Renal pelvis (tissue), 4 donors: Measurements from ENCODE around the gene CCDC85C. TPM values are rescaled to one million over a fixed set of nuclear protein-coding genes. Genes with fewer than 3 reads are reported as not detected.

ENCODE experiments used
- DNase-seq: peaks from one replicate; pipeline ENCODE4 v3.0.0-alpha.2; 2013
- polyA plus RNA-seq, 3 donors: library from polyadenylated mRNA; unstranded; fragments of 120-200 nt; gene quantifications; one replicate each; pipeline ENCODE4 v1.2.1, GENCODE V29; 2013; ENCODE audit not compliant: insufficient read length in 3 of 3

The CCDC85C gene
- polyA plus RNA-seq, 3 donors: 28.9 to 36.7 (median 34.5) TPM

GRCh38 chr14:99543985-99544384, 60.0 kb downstream of the CCDC85C start:
- no peak for DNase-seq

- DNase-seq: no peak
Observed at GRCh38 chr14:99543370-99543769, 60.6 kb downstream of the CCDC85C start.

GRCh38 chr14:99542566-99542965, 61.4 kb downstream of the CCDC85C start:
- no peak for DNase-seq

GRCh38 chr14:99541677-99542470, 62.1 kb downstream of the CCDC85C start:
- DNase-seq: no peak

GRCh38 chr14:99541211-99541610, 62.8 kb downstream of the CCDC85C start:
- no peak for DNase-seq

GRCh38 chr14:99540196-99541032, 63.6 kb downstream of the CCDC85C start:
- DNase-seq: no peak

- DNase-seq: no peak
Observed at GRCh38 chr14:99539491-99539890, 64.5 kb downstream of the CCDC85C start.

GRCh38 chr14:99538733-99539132, 65.3 kb downstream of the CCDC85C start:
- DNase-seq: no peak

GRCh38 chr14:99538275-99538674, 65.7 kb downstream of the CCDC85C start:
- DNase-seq: no peak

GRCh38 chr14:99537399-99537798, 66.6 kb downstream of the CCDC85C start:
- no peak for DNase-seq

GRCh38 chr14:99535908-99536778, 67.9 kb downstream of the CCDC85C start:
- no peak for DNase-seq

GRCh38 chr14:99535448-99535847, 68.6 kb downstream of the CCDC85C start:
- DNase-seq: no peak

GRCh38 chr14:99534863-99535262, 69.1 kb downstream of the CCDC85C start:
- no peak for DNase-seq

GRCh38 chr14:99534333-99534732, 69.7 kb downstream of the CCDC85C start:
- DNase-seq: no peak

GRCh38 chr14:99532310-99532709, 71.7 kb downstream of the CCDC85C start:
- no peak for DNase-seq

GRCh38 chr14:99531251-99532096, 72.5 kb downstream of the CCDC85C start:
- DNase-seq: no peak

- no peak for DNase-seq
Observed at GRCh38 chr14:99530407-99531155, 73.4 kb downstream of the CCDC85C start.

GRCh38 chr14:99529899-99530298, 74.1 kb downstream of the CCDC85C start:
- DNase-seq: no peak

GRCh38 chr14:99527427-99528076, 76.5 kb downstream of the CCDC85C start:
- DNase-seq: no peak

- no peak for DNase-seq
Observed at GRCh38 chr14:99527026-99527425, 77.0 kb downstream of the CCDC85C start.
